GM19455 (cell line): ENCODE results near the gene GGCX.

Source experiments
- ATAC-seq: cut with Tn5 transposase; IDR thresholded peaks from one replicate; pipeline ENCODE4 v1.9.1; 2021; ENCODE audit not compliant: unreplicated experiment

GGCX gene

GRCh38 chr2:85542777-85543176, 18.5 kb downstream of the GGCX start:
- ATAC-seq = no peak

GRCh38 chr2:85541753-85542457, 19.4 kb downstream of the GGCX start:
- no peak for ATAC-seq

- no peak for ATAC-seq
Observed at GRCh38 chr2:85541262-85541661, 20.0 kb downstream of the GGCX start.

GRCh38 chr2:85540133-85540648, 21.1 kb downstream of the GGCX start:
- no peak for ATAC-seq

GRCh38 chr2:85539361-85540132, 21.7 kb downstream of the GGCX start:
- ATAC-seq = peak; percentile 24

- peak; percentile 73 for ATAC-seq
Observed at GRCh38 chr2:85538507-85539360, 22.6 kb downstream of the GGCX start, which contains the start of gene MAT2A. Gene MAT2A (plus strand): TSS chr2:85539168. CDS start chr2:85539288, 120 bp downstream.

DNA sequence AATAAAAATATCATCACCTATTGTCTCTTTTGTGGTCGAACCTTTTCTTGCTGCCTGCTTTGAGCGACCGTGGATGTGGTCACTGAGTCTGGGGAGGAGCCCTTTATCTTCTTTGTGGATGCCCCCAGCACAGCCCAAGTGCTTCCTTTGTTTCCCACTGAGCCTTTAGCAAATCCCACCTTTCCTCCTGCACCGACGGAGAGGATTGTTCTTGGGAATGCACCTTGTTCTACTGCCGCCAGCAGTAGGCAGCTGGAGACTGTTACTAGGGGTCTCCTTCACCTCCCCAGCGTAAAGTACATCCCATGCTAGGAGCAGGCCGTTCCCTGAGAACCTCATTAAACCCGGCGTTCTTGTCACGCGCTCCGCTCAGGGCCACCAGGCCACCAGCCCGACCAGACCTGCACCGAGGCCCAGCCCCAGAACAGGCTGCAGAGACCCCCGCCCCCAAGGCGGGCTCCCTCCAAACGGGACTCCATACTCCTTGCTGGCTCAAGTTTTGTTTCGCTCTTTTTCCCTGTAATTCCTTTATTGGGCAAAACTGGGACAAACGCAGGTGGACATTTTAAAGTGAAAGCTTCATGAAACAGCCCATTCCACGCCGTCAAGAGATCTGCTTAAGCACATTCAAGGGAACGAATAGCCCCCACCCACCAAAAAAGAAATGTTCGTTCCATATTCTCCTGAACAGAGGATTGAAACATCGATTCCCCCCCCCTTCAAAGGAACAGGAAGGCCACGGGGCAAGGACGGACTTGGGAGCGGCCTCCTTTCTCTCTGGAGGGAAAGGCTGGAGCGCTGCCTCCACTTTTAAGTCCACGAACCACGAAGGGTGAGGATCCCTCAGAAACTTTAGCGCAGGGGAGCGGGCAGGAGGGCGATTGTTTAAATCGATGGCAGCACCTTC, 23.4 kb downstream of the GGCX start:
- no peak for ATAC-seq

- no peak for ATAC-seq
Observed at GRCh38 chr2:85536479-85536878, 24.8 kb downstream of the GGCX start.

GRCh38 chr2:85534881-85535280, 26.4 kb downstream of the GGCX start:
- ATAC-seq = no peak

- no peak for ATAC-seq
Observed at GRCh38 chr2:85534099-85534498, 27.2 kb downstream of the GGCX start.

DNA sequence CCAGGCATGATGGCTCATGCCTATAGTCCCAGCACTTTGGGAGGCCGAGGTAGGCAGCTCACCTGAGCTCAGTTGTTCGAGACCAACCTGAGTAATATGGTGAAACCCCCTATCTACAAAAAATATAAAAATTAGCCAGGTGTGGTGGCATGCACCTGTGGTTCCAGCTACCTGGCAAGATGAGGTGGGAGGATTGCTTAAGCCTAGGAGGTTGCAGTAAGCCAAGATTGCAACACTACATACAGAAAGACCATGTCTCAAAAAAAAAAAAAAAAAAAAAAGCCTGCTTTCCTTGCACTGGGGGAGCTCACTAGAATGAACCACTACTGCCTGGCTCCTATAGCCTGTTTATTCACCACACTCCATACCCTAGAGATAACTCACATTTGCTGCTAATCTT, 29.7 kb downstream of the GGCX start:
- no peak for ATAC-seq

DNA sequence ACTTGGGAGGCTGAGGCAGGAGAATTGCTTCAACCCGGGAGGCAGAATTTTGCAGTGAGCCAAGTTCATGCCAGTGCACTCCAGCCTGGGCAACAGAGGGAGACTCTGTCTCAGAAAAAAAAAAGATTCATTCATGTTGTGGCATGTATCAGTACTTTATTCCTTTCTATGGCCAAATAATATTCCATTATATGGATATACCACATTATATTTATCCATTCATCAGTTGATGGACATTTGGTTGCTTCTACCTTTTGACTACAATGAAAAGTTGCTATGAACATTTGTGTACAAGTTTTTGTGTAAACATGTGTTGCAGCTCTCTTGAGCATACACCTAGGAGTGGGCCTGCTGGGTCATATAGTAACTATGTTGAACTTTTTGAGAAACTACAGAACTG, 31.5 kb downstream of the GGCX start:
- no peak for ATAC-seq

DNA sequence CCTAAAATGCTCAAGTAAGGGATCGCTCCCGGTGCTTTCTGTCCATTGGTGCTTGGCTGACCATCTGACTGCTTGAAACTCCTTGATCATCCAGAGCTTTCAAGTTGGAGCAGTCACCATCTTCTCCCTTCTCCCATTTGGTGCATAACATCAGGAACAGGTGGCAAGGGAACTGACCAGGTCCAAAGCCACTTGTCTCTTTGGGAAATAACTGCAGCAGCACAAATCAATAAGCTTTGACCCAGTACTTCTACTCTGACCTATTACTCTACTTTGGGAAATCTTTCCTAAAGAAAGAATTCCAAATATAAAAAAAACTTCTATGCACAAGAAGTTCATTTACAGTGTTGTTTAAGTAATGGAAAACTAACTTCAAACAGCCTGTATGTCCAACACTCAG, 32.9 kb downstream of the GGCX start:
- ATAC-seq = no peak

DNA sequence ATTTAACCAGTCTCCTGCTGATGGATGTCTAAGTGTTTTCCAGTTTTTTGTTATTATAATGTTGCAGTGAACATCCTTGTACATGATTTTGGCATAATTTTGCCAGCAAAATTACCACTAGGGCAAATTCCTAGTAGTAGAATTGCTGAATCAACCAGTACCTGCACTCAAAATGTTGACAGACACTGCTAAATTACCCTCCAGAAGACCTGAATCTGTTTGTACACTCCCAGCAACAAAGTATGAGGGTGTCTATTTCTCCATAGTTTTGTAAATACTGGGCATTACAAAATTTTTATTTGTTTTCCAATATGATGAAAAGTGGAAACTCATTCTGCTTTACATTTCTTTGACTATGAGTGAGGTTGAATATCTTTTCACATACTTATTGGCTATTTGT, 33.5 kb downstream of the GGCX start:
- no peak for ATAC-seq

DNA sequence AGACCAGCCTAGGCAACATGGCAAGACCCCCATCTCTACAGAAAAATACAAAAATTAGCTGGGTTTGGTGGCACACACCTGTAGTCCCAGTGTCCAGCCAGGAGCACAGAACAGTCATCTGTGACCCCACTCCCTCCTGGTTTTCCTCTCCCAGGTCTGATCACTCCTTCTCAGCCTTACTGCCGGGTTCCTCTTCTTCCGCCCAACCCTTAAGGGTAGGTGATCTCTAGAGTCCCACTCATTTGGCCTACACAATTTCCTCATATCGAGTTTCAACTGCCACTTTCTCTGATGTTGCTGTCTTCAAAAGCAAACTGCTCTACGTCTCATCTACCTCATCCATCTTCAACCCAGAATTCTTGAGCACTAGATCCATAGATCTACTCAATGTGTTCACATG, 35.7 kb downstream of the GGCX start:
- ATAC-seq = no peak

DNA sequence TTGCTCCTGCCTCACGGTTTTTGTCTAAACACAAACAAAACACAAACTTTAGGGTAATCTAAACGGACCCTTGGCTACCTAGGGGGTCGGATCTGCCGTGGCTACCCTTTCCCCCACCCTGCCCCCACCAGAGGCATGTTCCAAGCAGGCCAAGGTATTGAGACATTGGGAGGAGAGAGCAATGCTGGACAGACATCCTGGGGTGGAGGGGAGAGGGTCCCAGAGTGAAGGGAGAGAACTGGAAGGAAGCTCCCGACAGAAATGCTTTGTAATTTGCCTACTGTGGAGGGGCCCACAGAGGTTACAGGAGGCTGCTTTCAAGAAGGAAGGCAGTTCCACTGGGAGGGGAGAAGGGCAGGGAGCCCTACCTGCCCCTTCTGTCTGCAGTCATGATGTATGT, 36.3 kb downstream of the GGCX start:
- no peak for ATAC-seq

GRCh38 chr2:85524336-85524908, 36.9 kb downstream of the GGCX start:
- ATAC-seq = no peak

DNA sequence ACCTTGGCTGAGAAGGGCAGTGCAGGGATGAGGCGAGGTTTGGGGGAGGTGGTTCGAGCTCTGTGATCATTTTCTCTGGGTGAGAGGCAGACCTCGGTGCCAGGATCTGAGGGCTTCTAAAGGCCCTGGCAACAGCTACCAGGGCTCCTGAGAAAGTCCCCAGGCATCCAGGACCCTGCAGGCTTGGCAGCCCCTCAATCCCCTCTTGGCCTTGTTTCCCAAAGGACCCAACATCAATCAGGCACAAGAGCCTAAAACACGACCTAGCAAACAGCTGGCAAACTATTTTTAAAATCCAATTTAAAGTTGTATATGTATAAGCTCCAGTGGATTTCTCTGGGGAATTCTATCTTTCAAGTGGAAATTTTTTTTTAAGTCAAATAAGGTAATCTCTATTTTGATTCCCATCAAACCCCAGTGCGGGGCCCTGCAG, 37.4 kb downstream of the GGCX start:
- no peak for ATAC-seq

DNA sequence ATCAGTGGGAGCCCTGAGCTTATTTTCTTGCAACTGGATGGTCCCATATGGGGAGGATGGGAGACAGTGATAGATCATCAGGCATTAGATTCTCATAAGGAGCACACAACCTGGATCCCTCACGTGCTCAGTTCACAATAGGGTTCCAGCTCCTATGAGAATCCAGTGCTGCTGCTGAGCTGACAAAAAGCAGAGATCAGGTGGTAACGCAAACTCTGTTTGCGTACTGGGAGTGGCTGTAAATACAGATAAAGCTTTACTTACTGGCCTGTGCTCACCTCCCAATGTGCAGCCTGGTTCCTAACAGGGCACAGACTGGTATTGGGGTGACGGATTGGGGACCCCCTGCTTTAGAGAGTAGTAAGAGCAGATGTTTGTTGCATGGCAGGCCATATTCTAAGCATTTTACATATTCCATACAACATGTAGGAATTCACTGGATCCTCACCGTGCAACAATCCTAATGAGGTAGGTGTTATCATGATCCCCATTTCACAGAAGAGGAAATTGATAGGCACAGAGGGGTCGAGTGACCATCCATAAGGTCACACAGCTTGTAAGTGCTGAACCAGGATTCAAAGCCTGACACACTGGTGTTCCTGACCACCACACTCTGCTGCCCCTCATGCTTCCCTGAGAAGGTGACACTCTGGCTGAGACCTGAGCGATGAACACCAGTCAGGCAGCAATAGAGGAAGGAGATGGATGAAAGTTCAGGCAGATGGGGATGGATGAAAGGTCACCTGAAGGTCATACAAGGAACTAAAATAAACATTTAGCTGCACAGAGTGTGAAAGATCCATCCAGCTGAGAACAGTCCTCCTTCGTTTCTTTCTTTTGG, 38.0 kb downstream of the GGCX start:
- no peak for ATAC-seq
